CD14-positive monocyte (primary cell): ENCODE measurements around the gene TTC1. TPM values are rescaled to one million over a fixed set of nuclear protein-coding genes. Genes with fewer than 3 reads are reported as not detected.

Experiments
- DNase-seq, 3 donors: peaks; one replicate each; pipeline ENCODE4 v3.0.0-alpha.2; 2011 to 2022
- H2AFZ ChIP-seq: 2 replicates; pipeline ENCODE4 v1.6.0; 2012; ENCODE audit warnings: mild to moderate bottlenecking, low read depth, low read length, inconsistent platforms; ENCODE audit not compliant: insufficient read depth, poor library complexity, severe bottlenecking
- H3K27ac ChIP-seq, 2 donors: 1 replicate in 1 of 2; 2 replicates in 1 of 2; pipeline ENCODE4 v1.5.1; 2012 to 2013; ENCODE audit warnings: low read length in 2 of 2, control low read depth in 1 of 2, inconsistent platforms in 1 of 2, low read depth in 1 of 2, mild to moderate bottlenecking in 1 of 2
- H3K27me3 ChIP-seq, 2 donors: one replicate each; pipeline versions ENCODE4 v1.6.0 to v1.6.1; 2011 to 2013; ENCODE audit warnings: low read length in 2 of 2; ENCODE audit not compliant: control insufficient read depth in 2 of 2, insufficient read depth in 2 of 2
- H3K36me3 ChIP-seq, 2 donors: replicated peaks in 1 of 2; 1 replicate in 1 of 2; 2 replicates in 1 of 2; pipeline versions ENCODE4 v1.5.1 to v1.6.1; 2012 to 2013; ENCODE audit warnings: low read length in 2 of 2, control low read depth in 1 of 2, inconsistent platforms in 1 of 2, mild to moderate bottlenecking in 1 of 2; ENCODE audit not compliant: insufficient read depth in 2 of 2, control insufficient read depth in 1 of 2
- H3K4me1 ChIP-seq, 2 donors: 1 replicate in 1 of 2; 2 replicates in 1 of 2; pipeline versions ENCODE4 v1.5.1 to v1.6.1; 2012 to 2013; ENCODE audit warnings: low read length in 2 of 2, control low read depth in 1 of 2, inconsistent platforms in 1 of 2, mild to moderate bottlenecking in 1 of 2, moderate library complexity in 1 of 2; ENCODE audit not compliant: insufficient read depth in 2 of 2, control insufficient read depth in 1 of 2
- H3K4me2 ChIP-seq: replicated peaks from 2 replicates; pipeline ENCODE3; 2012; ENCODE audit warnings: low read length, moderate library complexity, mild to moderate bottlenecking; ENCODE audit not compliant: poor library complexity, severe bottlenecking; ENCODE audit errors: extremely low read depth
- H3K4me3 ChIP-seq, 3 experiments: fragments of 200-600 bp in 1 of 3; sonication (generic) in 1 of 3; replicated peaks in 1 of 3; 1 replicate in 2 of 3; 2 replicates in 1 of 3; pipeline ENCODE4 v1.5.1; 2011 to 2013; ENCODE audit warnings: low read length in 3 of 3, mild to moderate bottlenecking in 3 of 3, control low read depth in 2 of 3, low read depth in 2 of 3, inconsistent platforms in 1 of 3, moderate library complexity in 1 of 3
- H3K79me2 ChIP-seq: 2 replicates; pipeline ENCODE4 v1.6.0; 2012; ENCODE audit warnings: mild to moderate bottlenecking, control low read depth, inconsistent platforms, low read length, moderate library complexity; ENCODE audit not compliant: insufficient read depth
- H3K9ac ChIP-seq: 2 replicates; pipeline ENCODE4 v1.6.0; 2017; ENCODE audit warnings: low read length, mild to moderate bottlenecking; ENCODE audit not compliant: insufficient read depth, poor library complexity, severe bottlenecking
- H3K9me3 ChIP-seq, 2 donors: replicated peaks in 1 of 2; 1 replicate in 1 of 2; 2 replicates in 1 of 2; pipeline versions ENCODE4 v1.5.1 to v1.6.1; 2012 to 2013; ENCODE audit warnings: low read length in 2 of 2, control low read depth in 1 of 2; ENCODE audit not compliant: control insufficient read depth in 1 of 2, insufficient read depth in 1 of 2
- H4K20me1 ChIP-seq: 2 replicates; pipeline ENCODE4 v1.6.0; 2012; ENCODE audit warnings: mild to moderate bottlenecking, low read length, control low read depth, moderate library complexity; ENCODE audit not compliant: insufficient read depth
- H3K27ac Mint-ChIP-seq, 7 donors: one replicate each; pipeline ENCODE4 v1.8.0; 2020; ENCODE audit warnings: mild to moderate bottlenecking in 7 of 7, mixed read lengths in 7 of 7, moderate library complexity in 6 of 7, inconsistent platforms in 2 of 7
- H3K27me3 Mint-ChIP-seq, 3 donors: one replicate each; pipeline ENCODE4 v1.8.0; 2021 to 2022; ENCODE audit warnings: low read depth in 3 of 3, mild to moderate bottlenecking in 3 of 3, mixed read lengths in 3 of 3, moderate library complexity in 3 of 3, inconsistent platforms in 1 of 3
- H3K36me3 Mint-ChIP-seq, 2 donors: one replicate each; pipeline ENCODE4 v1.8.0; 2020; ENCODE audit warnings: mixed read lengths in 2 of 2, inconsistent platforms in 1 of 2, mild to moderate bottlenecking in 1 of 2
- H3K4me1 Mint-ChIP-seq: one replicate; pipeline ENCODE4 v1.8.0; 2020; ENCODE audit warnings: mild to moderate bottlenecking, mixed read lengths
- H3K4me3 Mint-ChIP-seq, 2 donors: one replicate each; pipeline ENCODE4 v1.8.0; 2020; ENCODE audit warnings: mild to moderate bottlenecking in 2 of 2, mixed read lengths in 2 of 2, moderate library complexity in 1 of 2
- H3K9me3 Mint-ChIP-seq, 7 donors: one replicate each; pipeline ENCODE4 v1.8.0; 2020 to 2022; ENCODE audit warnings: mixed read lengths in 7 of 7, mild to moderate bottlenecking in 6 of 7, moderate library complexity in 6 of 7, inconsistent platforms in 2 of 7
- CTCF ChIP-seq: fragments of 200-600 bp; IDR thresholded peaks from one replicate; pipeline ENCODE4 v1.8.0; 2022; ENCODE audit warnings: antibody characterized with exemption, mild to moderate bottlenecking
- WGBS: methylation state at CpG from one replicate; pipeline ENCODE4 v1.1.5; 2013; ENCODE audit warnings: missing lambda C conversion rate; ENCODE audit not compliant: insufficient coverage; 5-methylcytosine and 5-hydroxymethylcytosine counted together
- intact Hi-C, 2 donors: fragments of 100-400 bp; cut with micrococcal nuclease; formaldehyde crosslinking; loops; one replicate each; pipeline versions ENCODE4 v1.15.0 to v1.15.1; 2023
- polyA plus RNA-seq, 3 donors: library from polyadenylated mRNA; depleted of rRNA in 1 of 3; unstranded in 2 of 3; stranded (reverse) in 1 of 3; fragments of 300-500 nt in 2 of 3; fragments of >200 nt in 1 of 3; fragmentation: Illumina TruSeq in 2 of 3; gene quantifications; 1 replicate in 2 of 3; 2 replicates in 1 of 3; pipeline ENCODE4 v1.2.3, GENCODE V29; 2012 to 2021

Gene TTC1
- polyA plus RNA-seq, 3 donors = 11.4 to 63.4 (median 63.0) TPM

- WGBS = 100% methylated on average over 1 of the region's 4 CpGs
- no peak overlapping the region for H2AFZ ChIP-seq
- H3K27ac ChIP-seq = no peak overlapping the region
- no peaks in the 10 kb centered on the region for H3K36me3 ChIP-seq
- H3K4me3 ChIP-seq = no peak overlapping the region
- H3K9me3 ChIP-seq = peaks cover 0 to 14% of the 10 kb centered on the region in 2 donors
- intact Hi-C loops = no loop called here
- peaks cover 5% of the 10 kb centered on the region in 2 donors for H3K4me1 ChIP-seq
- H4K20me1 ChIP-seq = no peaks in the 10 kb centered on the region
- no peak overlapping the region for H3K9ac ChIP-seq
- DNase-seq = no peak
- peaks cover 0 to 6% of the 10 kb centered on the region in 2 donors for H3K36me3 Mint-ChIP-seq
- peaks cover 0 to 12% (median 6%) of the 10 kb centered on the region in 7 donors for H3K9me3 Mint-ChIP-seq
- H3K4me2 ChIP-seq = no peak overlapping the region
- TF ChIP-seq CTCF = no peak
- peaks cover 57 to 66% (median 63%) of the 10 kb centered on the region in 3 donors for H3K27me3 Mint-ChIP-seq
- H3K27me3 ChIP-seq = peaks cover 59 to 68% of the 10 kb centered on the region in 2 donors
- H3K4me1 Mint-ChIP-seq = peaks cover 9% of the 10 kb centered on the region
- H3K79me2 ChIP-seq = no peaks in the 10 kb centered on the region
- H3K27ac Mint-ChIP-seq = no peak overlapping the region
- H3K4me3 Mint-ChIP-seq = peak overlapping the region in 1 of 2 donors; percentile 68
Observed at GRCh38 chr5:159971038-159971437, 37.9 kb upstream of the TTC1 start.

GRCh38 chr5:159971514-159971913, 37.4 kb upstream of the TTC1 start:
- H3K4me3 ChIP-seq = no peak overlapping the region
- no peaks in the 10 kb centered on the region for H3K79me2 ChIP-seq
- peaks cover 5% of the 10 kb centered on the region in 2 donors for H3K4me1 ChIP-seq
- TF ChIP-seq CTCF = no peak
- Mint-ChIP-seq H3K9me3 (peaks cover 0 to 12% (median 6%) of the 10 kb centered on the region in 7 donors), H3K27ac (no peak overlapping the region), H3K36me3 (peaks cover 0 to 6% of the 10 kb centered on the region in 2 donors), H3K4me1 (peaks cover 9% of the 10 kb centered on the region), H3K4me3 (peak overlapping the region in 1 of 2 donors; percentile 68), H3K27me3 (peaks cover 54 to 66% (median 61%) of the 10 kb centered on the region in 3 donors)
- intact Hi-C loops = no loop called here
- H3K9ac ChIP-seq = no peak overlapping the region
- DNase-seq = no peak
- H3K27ac ChIP-seq = no peak overlapping the region
- WGBS = 27% methylated on average over 10 of the region's 11 CpGs
- no peaks in the 10 kb centered on the region for H4K20me1 ChIP-seq
- H3K9me3 ChIP-seq = peaks cover 0 to 14% of the 10 kb centered on the region in 2 donors
- peaks cover 55 to 68% of the 10 kb centered on the region in 2 donors for H3K27me3 ChIP-seq
- peak overlapping the region; percentile 12 for H3K4me2 ChIP-seq
- H3K36me3 ChIP-seq = no peaks in the 10 kb centered on the region
- H2AFZ ChIP-seq = no peak overlapping the region
